Mucosa of descending colon (tissue), 3 donors: ENCODE measurements around the gene HDGF. TPM values are rescaled to one million over a fixed set of nuclear protein-coding genes. Genes with fewer than 3 reads are reported as not detected.

Experiments used
- ATAC-seq: fragments of 200-7000 bp; cut with Tn5 transposase; one replicate; pipeline ENCODE4 v1.9.1; 2020; ENCODE audit warnings: mild to moderate bottlenecking, moderate library complexity
- DNase-seq, 3 donors: peaks; one replicate each; pipeline ENCODE4 v3.0.0-alpha.2; 2020
- H3K36me3 ChIP-seq: fragments of 200-600 bp; one replicate; pipeline ENCODE4 v1.8.0; 2021; ENCODE audit warnings: low read depth, mild to moderate bottlenecking
- H3K4me1 ChIP-seq: fragments of 200-600 bp; one replicate; pipeline ENCODE4 v1.8.0; 2021; ENCODE audit warnings: low read depth, mild to moderate bottlenecking
- H3K4me3 ChIP-seq: fragments of 200-600 bp; one replicate; pipeline ENCODE4 v1.8.0; 2021; ENCODE audit warnings: mild to moderate bottlenecking
- H3K9me3 ChIP-seq: fragments of 200-600 bp; one replicate; pipeline ENCODE4 v1.8.0; 2021; ENCODE audit warnings: mild to moderate bottlenecking
- CTCF ChIP-seq: fragments of 200-600 bp; IDR thresholded peaks from one replicate; pipeline ENCODE4 v1.8.0; 2022; ENCODE audit warnings: antibody characterized with exemption, mild to moderate bottlenecking
- intact Hi-C, 2 donors: fragments of 100-400 bp; cut with DNase I in 1 of 2; cut with micrococcal nuclease in 1 of 2; formaldehyde crosslinking; loops; one replicate each; pipeline versions ENCODE4 v1.11.0 to v1.11.1; 2022; cut with DNase I, micrococcal nuclease
- total RNA-seq, 3 donors: library from RNA; stranded (reverse); fragmentation: NEBNext Ultra II Directional in 2 of 3; extraction: Animal tissue kit (Norgen Biotek cat#: 25700) in 2 of 3; gene quantifications; one replicate each; pipeline versions ENCODE4 v1.2.1 to v1.2.4, GENCODE V29; 2021 to 2023
- donor health status: DM: no; HTN: no; CAD: no; lungs with moderate emphysema.
- donor health status: DM: no; HTN: no; CAD: no.
- donor health status: DM: no; HTN: yes; CAD: no.

HDGF gene
- total RNA-seq, 3 donors from 2014 or later: 196 to 264 (median 221) TPM

- intact Hi-C loops: no loop called here
- Histone ChIP-seq H3K4me3 (peak overlapping the region; percentile 40), H3K9me3 (no peaks in the 10 kb centered on the region), H3K4me1 (peaks cover 9% of the 10 kb centered on the region), H3K36me3 (peaks cover 7% of the 10 kb centered on the region)
- TF ChIP-seq CTCF: no peak
- ATAC-seq (peak; percentile 9), DNase-seq (no peak)
These were observed 11.2 kb downstream of the HDGF start for GRCh38 chr1:156740237-156740740.

GRCh38 chr1:156738916-156739315 is 12.6 kb downstream of the HDGF start:
- H3K9me3 ChIP-seq: no peaks in the 10 kb centered on the region
- ATAC-seq (no peak), DNase-seq (peak in 1 of 3 donors; percentile 4)
- no peak overlapping the region for H3K4me3 ChIP-seq
- no peaks in the 10 kb centered on the region for H3K36me3 ChIP-seq
- TF ChIP-seq CTCF: no peak
- peaks cover 9% of the 10 kb centered on the region for H3K4me1 ChIP-seq
- intact Hi-C loops: no loop called here

- ATAC-seq (no peak), DNase-seq (peak in 1 of 3 donors; percentile 53)
- intact Hi-C loops: no loop called here
- H3K36me3 ChIP-seq: no peaks in the 10 kb centered on the region
- TF ChIP-seq CTCF: no peak
- H3K4me1 ChIP-seq: peaks cover 9% of the 10 kb centered on the region
- H3K9me3 ChIP-seq: no peaks in the 10 kb centered on the region
- no peak overlapping the region for H3K4me3 ChIP-seq
These were observed 13.1 kb downstream of the HDGF start for GRCh38 chr1:156738407-156738806.

- peaks cover 5% of the 10 kb centered on the region for H3K4me1 ChIP-seq
- no peak for TF ChIP-seq CTCF
- no peaks in the 10 kb centered on the region for H3K9me3 ChIP-seq
- intact Hi-C loops: no loop called here
- no peak overlapping the region for H3K4me3 ChIP-seq
- DNase-seq (no peak), ATAC-seq (no peak)
- no peaks in the 10 kb centered on the region for H3K36me3 ChIP-seq
These were observed 17.4 kb downstream of the HDGF start for GRCh38 chr1:156733989-156734584.

- ATAC-seq: peak; percentile 93
- peak within 1 kb of the TSS; percentile 60 for H3K4me3 ChIP-seq
- H3K4me1 ChIP-seq: peaks cover 41% of the 10 kb centered on the region
- no peaks in the 10 kb centered on the region for H3K9me3 ChIP-seq
- intact Hi-C loops: loop anchor here in 1 of 2 donors (5.0 kb wide), 1 partner anchor 42 kb away; no protein-coding TSS in a partner anchor
- TF ChIP-seq CTCF: no peak
- DNase-seq: peak; percentile 95 to 99 (median 98)
- no peaks in the 10 kb centered on the region for H3K36me3 ChIP-seq
These were observed 22.6 kb downstream of the HDGF start, which contains the start of gene ISG20L2 for GRCh38 chr1:156728599-156729462. Gene ISG20L2 (minus strand): TSS chr1:156728766. CDS start chr1:156727652, 1,114 bp downstream.
